Measurements from ENCODE around the gene C6orf163.

Gene C6orf163

DNA sequence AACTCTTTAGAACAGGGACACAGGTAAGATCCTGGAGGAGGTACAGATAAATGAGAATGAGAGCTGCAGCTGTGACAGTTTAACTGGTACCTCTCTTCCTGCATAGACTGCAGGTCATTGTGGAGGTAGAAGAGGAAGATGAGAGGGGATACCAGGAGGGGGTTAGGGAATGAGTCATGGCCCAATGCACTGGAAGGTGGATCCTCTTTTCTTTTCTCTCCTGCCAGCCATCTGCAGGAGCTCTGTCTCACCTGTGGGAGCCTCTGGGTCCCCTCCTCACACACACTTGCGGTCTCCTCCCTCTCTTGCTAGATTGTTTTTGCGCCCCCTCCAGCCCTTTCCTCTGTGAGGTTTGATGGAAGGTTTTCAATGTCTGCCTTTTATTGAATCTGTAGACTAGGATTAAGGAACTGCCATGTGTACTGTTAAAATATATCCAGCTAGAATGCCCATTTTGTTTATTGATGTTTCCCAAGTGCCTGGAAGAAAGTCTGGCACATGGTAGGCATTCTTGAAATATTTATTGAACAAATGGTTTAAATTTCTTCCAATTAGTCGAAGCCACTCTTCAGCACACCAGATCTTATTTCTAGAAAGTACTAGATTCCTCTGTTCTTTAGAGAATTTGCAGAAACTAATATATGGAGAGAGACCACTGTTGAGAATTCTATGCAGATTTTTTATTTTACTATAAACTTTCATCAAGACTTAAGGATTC, 13.0 kb downstream of the C6orf163 start:
- DNase-seq: no peak

DNA sequence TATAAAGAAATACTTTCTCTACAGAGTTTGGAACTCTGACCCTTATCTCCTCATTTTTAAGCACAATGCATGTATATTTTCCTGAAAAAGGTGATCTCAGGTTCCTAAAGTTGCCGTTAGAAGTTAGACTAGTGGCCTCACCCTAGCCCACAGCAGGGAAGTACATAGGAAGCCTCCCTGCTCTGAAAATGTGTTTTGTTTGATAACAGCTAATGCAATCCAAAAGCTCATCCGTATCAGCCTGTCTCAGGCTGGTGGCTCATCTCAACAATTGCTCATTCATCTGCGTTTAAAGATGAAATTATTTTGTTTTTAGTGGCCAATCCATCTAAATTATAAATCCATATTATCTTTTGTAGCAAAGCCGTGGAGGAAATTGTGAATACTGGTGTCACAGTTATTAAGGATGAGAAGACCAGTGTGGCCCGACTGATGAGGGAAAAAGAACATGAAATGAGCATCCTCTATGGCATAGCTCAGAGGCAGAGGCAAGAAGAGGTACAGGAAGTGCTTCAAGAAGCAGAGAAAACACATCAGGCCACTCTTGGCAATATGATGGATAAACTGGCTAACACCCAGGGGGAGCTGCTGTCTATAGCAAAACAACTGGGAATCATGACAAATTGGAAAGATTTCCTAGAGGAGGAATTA, 20.1 kb downstream of the C6orf163 start:
- no peak for DNase-seq

GRCh38 chr6:87366072-87366827, 21.6 kb downstream of the C6orf163 start:
- no peak for DNase-seq

DNA sequence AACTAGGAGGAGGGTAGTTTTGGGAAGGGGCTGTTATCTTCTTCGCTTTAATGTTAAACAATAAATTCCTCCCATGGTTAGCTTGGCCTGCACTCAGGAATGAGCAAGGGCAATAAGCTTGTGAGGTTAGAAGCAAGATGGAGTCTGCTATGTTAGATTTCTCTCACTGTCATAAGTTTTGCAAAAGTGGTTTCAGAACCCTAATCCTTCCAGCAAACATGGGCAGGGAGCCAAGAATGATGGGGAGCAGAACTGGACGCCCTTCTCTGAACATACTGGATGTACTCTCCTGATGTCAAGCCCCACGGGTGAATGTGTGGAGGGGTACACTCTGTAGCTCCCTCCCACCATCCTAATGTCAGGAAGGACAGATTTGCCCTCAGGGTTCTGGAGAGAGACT, 22.3 kb downstream of the C6orf163 start:
- DNase-seq: no peak

- DNase-seq: no peak
Measured at GRCh38 chr6:87373377-87373776, 28.8 kb downstream of the C6orf163 start.

DNA sequence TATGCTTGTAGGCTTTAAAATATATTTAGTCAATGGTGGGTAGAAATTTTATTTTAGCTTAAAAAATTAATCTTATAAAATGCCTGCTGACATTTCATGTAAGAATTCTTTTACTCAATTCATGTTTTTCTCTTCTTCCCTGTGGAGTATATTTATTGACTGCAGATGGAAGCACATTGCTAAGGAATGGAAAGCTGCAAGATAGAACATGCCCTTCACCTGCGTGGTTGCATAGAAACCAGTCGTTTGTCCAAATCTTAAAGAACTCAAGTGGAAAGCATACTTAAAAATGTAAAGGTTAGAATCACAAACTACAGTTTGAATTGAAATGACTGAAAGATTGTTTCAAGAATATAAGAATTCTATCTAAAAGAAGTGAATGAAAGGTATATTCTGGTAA, 30.7 kb downstream of the C6orf163 start:
- DNase-seq: no peak

GRCh38 chr6:87376643-87377042, 32.0 kb downstream of the C6orf163 start:
- no peak for DNase-seq

DNA sequence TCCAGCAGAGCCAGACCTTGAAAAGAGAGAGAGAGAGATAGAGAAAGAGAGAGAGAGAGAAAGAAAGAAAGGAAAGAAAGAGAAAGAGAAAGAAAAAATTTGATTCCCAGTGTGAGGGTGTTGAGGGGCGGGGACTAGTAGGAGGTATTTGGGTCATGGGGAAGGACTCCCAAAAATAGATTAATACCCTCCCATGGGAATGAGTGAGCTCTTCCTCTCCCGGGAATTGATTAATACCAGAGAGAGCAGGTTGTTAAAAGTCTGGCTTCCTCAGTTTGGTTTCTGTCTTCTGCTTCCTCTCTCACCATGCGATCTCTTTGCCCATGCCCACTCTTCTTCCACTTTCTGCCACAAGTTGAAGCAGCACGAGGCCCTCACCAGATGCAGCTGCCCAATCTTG, 34.3 kb downstream of the C6orf163 start:
- no peak for DNase-seq

DNA sequence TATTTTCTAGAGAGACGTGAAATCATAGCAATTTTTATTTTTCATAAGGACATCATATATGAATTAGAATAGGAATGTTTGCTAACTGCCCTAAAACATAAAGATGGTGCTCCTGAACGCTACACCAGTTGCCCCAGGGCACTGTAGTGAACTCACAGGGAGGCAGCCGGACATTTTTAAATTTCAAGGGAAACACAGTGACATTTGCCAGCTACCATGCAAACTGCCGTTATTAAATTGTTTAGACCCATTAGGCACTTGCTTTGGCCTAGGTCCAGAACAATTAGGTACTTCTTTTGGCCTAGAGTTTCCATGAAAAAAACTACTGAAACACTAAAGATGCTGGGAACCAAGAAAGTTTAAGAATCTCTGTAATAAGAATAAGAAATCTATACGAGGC, 38.2 kb downstream of the C6orf163 start:
- DNase-seq: no peak

- DNase-seq: peak; percentile 16
Measured at GRCh38 chr6:87384038-87384437, 39.4 kb downstream of the C6orf163 start.

- no peak for DNase-seq
Measured at GRCh38 chr6:87384449-87384848, 39.8 kb downstream of the C6orf163 start.

- peak; percentile 66 for DNase-seq
Measured at GRCh38 chr6:87391334-87391733, 46.7 kb downstream of the C6orf163 start.

DNA sequence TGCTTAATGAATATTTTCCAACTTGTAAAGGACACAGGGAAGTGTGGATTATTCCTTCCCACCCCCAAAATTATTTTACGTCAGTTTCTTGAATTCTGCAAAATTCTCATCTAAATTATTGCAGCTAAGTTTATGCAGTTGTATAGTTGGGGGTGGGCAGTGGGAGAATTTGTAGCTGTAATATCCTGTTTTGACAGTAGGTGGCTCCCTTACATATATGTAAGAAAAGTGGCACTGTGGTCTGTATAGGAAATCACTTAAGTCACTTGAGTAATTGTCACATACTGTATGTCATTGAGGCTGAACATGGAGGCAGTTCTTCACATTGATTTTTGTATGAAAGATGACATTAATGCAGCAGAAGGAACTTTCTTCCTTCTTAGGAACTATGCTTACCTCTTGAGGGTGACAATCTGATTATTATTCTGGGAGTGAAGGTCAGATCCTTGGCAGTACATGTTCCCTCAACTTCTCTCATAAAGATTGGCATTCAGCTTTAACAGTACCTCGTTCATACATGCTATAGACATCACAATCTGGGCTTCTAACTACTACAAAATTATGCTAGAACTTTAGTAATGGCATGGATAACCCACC, 48.5 kb downstream of the C6orf163 start:
- DNase-seq: peak; percentile 81

DNA sequence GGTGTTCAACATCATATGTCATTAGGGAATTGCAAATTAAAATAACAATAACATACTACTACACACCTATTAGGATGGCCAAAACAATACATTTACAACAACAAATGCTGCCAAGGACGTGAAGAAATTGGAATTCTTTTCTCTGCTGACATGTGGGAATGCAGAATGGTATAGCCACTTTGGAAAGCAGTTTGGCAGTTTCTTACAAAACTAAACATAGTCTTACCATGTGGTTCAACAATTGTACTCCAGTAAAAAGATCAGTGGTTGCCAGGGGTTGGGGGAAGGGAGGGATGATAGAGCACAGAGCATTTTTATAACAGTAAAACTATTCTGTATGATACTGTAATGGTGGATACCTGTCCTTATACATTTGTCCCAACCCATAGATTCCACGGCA, 50.8 kb downstream of the C6orf163 start:
- no peak for DNase-seq

GRCh38 chr6:87396595-87397392, 52.2 kb downstream of the C6orf163 start:
- DNase-seq: peak; percentile 7

DNA sequence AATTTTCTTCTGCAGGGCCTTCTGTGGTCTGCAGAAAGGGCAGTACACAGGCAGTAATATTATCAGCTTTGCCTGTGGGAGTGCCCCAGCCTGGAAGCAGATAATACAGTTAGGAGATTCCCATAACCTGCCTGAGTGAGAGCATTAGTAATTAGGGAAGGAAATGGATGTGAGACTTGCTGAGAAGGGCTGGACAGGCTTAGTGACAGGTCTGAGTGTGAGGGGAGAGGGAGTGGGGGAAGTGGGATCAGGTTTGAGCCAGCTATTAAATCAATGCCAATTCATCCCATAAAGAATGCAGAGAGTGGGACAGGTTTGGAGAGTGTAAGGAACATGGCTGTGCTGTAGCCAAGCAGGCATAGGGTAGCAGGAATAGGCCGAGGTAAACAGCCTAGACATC, 53.0 kb downstream of the C6orf163 start:
- no peak for DNase-seq

DNA sequence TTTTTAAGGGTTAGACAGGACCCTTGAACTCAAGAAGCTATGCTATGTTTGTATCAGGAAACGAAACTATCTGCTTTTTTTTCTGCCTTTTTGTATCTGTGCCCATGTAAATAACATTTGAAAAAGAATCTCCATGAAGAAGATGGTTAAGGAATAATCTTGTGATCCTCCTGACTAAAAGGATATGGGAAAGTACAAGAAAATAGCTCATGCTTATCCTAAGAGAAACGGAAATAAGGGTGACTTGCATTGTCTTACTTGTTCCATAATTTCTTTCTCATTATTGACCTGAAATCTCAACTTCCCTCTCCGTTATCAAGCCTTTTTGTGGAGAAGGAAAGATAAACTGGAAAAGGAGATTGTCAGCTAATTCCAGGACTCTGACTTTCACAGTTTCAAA, 57.2 kb downstream of the C6orf163 start:
- DNase-seq: no peak

DNA sequence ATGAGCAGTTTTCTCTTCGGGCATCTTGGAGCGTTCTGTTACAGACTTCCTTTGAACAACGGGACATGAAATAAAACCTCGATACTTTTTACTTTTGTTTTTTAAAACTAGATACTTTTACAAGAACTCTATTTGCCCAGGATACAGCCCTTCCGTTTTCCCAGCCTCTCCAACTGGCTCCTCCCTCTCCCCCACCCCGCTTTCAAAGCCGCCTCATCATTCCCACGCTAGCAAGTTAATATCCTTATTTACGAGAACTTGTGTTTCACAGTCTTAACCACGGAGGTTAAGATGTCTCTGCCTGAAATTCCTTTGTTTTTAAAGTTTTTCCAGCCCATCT, 62.9 kb downstream of the C6orf163 start:
- peak; percentile 81 for DNase-seq

- DNase-seq: peak; percentile 91
Measured at GRCh38 chr6:87407901-87408720, 63.5 kb downstream of the C6orf163 start, which contains the start of gene CFAP206. TSS of gene CFAP206 (plus strand) at chr6:87407972. CDS start at chr6:87409840, 1,868 bp downstream.

DNA sequence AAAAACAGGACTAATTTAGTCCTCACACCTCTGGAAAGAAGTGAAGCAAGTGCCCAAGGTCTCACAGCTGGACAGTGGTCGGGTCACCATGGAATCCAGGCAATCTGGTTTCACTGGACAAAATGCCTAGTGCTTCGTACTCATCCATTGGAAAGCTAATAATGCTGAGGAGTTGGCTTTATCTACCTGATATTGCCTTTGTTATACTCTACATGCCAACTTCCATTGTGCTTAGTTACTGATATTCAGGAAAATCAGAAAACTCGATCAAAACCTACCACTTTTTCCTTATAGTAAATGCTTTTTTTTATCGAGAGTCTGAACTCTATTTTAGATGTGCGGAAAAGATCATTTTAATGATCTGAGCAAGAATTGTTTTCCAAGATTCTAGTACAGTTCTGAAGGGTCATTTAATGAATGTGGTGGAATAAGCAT, 64.1 kb downstream of the C6orf163 start:
- no peak for DNase-seq

Measured in DMS53 (cell line).